Erythroblast (primary cell): Measurements from ENCODE around the gene DPH2.

ENCODE experiments used
- DNase-seq, 2 experiments: peaks; one replicate each; lab custom pipeline; 2025; lab: John Stamatoyannopoulos, UW
- GATA1 ChIP-seq: IDR thresholded peaks from 2 replicates; pipeline ENCODE4 v1.6.1; 2011; ENCODE audit warnings: low read depth, mild to moderate bottlenecking, control low read depth, low read length, moderate library complexity
- POLR2A ChIP-seq: IDR thresholded peaks from 2 replicates; pipeline ENCODE4 v1.6.1; 2011; ENCODE audit warnings: mild to moderate bottlenecking, low read length

The DPH2 gene

GRCh38 chr1:43979261-43979527 lies 9.4 kb downstream of the DPH2 start:
- TF ChIP-seq GATA1 (no peak), POLR2A (no peak)
- no peak for DNase-seq

- TF ChIP-seq GATA1 (no peak), POLR2A (no peak)
Measured at GRCh38 chr1:43979528-43980254, 9.9 kb downstream of the DPH2 start.

GRCh38 chr1:43980255-43981134 lies 10.7 kb downstream of the DPH2 start:
- TF ChIP-seq GATA1 (no peak), POLR2A (no peak)
- DNase-seq: no peak

More at GRCh38 chr1:43979528-43980254, 9.9 kb downstream of the DPH2 start:
- peak; percentile 71 to 75 for DNase-seq

- no peak for TF ChIP-seq GATA1
- TF ChIP-seq POLR2A: no peak
- no peak for DNase-seq
Measured at GRCh38 chr1:43981135-43981491, 11.3 kb downstream of the DPH2 start.

- TF ChIP-seq GATA1 (no peak), POLR2A (no peak)
- DNase-seq: no peak
Measured at GRCh38 chr1:43981636-43982035, 11.8 kb downstream of the DPH2 start.

- no peak for TF ChIP-seq GATA1
- TF ChIP-seq POLR2A: no peak
- DNase-seq: no peak
Measured at GRCh38 chr1:43982241-43982640, 12.4 kb downstream of the DPH2 start.

- TF ChIP-seq POLR2A (no peak), GATA1 (no peak)
- peak in 1 of 2 experiments; percentile 27 for DNase-seq
Measured at GRCh38 chr1:43982808-43983207, 13.0 kb downstream of the DPH2 start.

GRCh38 chr1:43983253-43983899 lies 13.6 kb downstream of the DPH2 start:
- DNase-seq: no peak
- TF ChIP-seq GATA1 (no peak), POLR2A (no peak)

GRCh38 chr1:43984855-43985254 lies 15.0 kb downstream of the DPH2 start:
- TF ChIP-seq GATA1 (no peak), POLR2A (no peak)
- DNase-seq: no peak

GRCh38 chr1:43985984-43986595 lies 16.3 kb downstream of the DPH2 start:
- no peak for TF ChIP-seq POLR2A
- no peak for TF ChIP-seq GATA1
- DNase-seq: no peak

- TF ChIP-seq POLR2A (no peak), GATA1 (no peak)
- DNase-seq: no peak
Measured at GRCh38 chr1:43986712-43987111, 16.9 kb downstream of the DPH2 start.

- no peak for DNase-seq
- no peak for TF ChIP-seq POLR2A
Measured at GRCh38 chr1:43987159-43987902, 17.5 kb downstream of the DPH2 start.

- no peak for DNase-seq
- no peak for TF ChIP-seq GATA1
- TF ChIP-seq POLR2A: no peak
Measured at GRCh38 chr1:43990271-43991199, 20.7 kb downstream of the DPH2 start.
